Ascending aorta (tissue), 2 donors: ENCODE measurements around the gene ZNF264. TPM values are rescaled to one million over a fixed set of nuclear protein-coding genes. Genes with fewer than 3 reads are reported as not detected.
"Not testable (repeated sequence)": the region's sequence is repeated elsewhere in the genome, so short reads cannot be mapped to it uniquely, and the experiment has no call there.

Source experiments
- DNase-seq, 2 donors: peaks; one replicate each; pipeline ENCODE4 v3.0.0-alpha.2; 2019; ENCODE audit warnings: low spot score in 2 of 2
- H3K27ac ChIP-seq, 2 donors: fragments of 200-600 bp; sonication (generic); one replicate each; pipeline ENCODE4 v1.5.1; 2016 to 2017; ENCODE audit warnings: mild to moderate bottlenecking in 1 of 2
- H3K27me3 ChIP-seq: fragments of 200-600 bp; sonication (generic); one replicate; pipeline ENCODE4 v1.5.1; 2017
- H3K36me3 ChIP-seq, 2 donors: fragments of 200-600 bp; sonication (generic); one replicate each; pipeline ENCODE4 v1.5.1; 2016
- H3K4me1 ChIP-seq, 2 donors: fragments of 200-600 bp; sonication (generic); one replicate each; pipeline ENCODE4 v1.5.1; 2016 to 2017; ENCODE audit warnings: mild to moderate bottlenecking in 1 of 2
- H3K4me3 ChIP-seq, 2 donors: fragments of 200-600 bp; sonication (generic); one replicate each; pipeline ENCODE4 v1.5.1; 2016 to 2017; ENCODE audit warnings: mild to moderate bottlenecking in 1 of 2
- H3K9me3 ChIP-seq, 2 donors: fragments of 200-600 bp; sonication (generic); one replicate each; pipeline ENCODE4 v1.5.1; 2016
- CTCF ChIP-seq, 3 experiments: fragments of 200-600 bp in 2 of 3; fragments of 450-650 bp in 1 of 3; sonication (generic) in 2 of 3; IDR thresholded peaks; one replicate each; pipeline ENCODE4 v1.5.1; 2016 to 2019; ENCODE audit warnings: antibody characterized with exemption in 3 of 3, mild to moderate bottlenecking in 1 of 3, moderate library complexity in 1 of 3
- intact Hi-C: fragments of 100-400 bp; cut with DNase I; formaldehyde crosslinking; loops from one replicate; pipeline ENCODE4 v1.15.1; 2023
- total RNA-seq: library from RNA; depleted of rRNA; stranded (reverse); fragments of >200 nt; gene quantifications from one replicate; pipeline ENCODE4 v1.1.0, GENCODE V29; 2016

ZNF264 gene
- total RNA-seq, 1 donor from 2014 or later: 183 TPM

GRCh38 chr19:57167385-57167784 is 23.9 kb upstream of the ZNF264 start, which contains the start of gene DUXA:
Gene DUXA, minus strand, starts transcription at chr19:57167485. Its CDS starts 42 bp downstream, at chr19:57167443.
- Histone ChIP-seq H3K4me3 (no peak within 1 kb of the TSS), H3K4me1 (no peaks in the 10 kb centered on the region), H3K9me3 (no peaks in the 10 kb centered on the region), H3K27ac (peak within 1 kb of the TSS in 1 of 2 donors; percentile 41), H3K36me3 (no peaks in the 10 kb centered on the region), H3K27me3 (no peaks in the 10 kb centered on the region)
- TF ChIP-seq CTCF (IDR thresholded peaks at IDR 0.05): no peak
- no peak for DNase-seq
- intact Hi-C loops: no loop called here

- Histone ChIP-seq H3K27ac (peak overlapping the region in 1 of 2 donors; percentile 62), H3K36me3 (no peaks in the 10 kb centered on the region), H3K27me3 (no peaks in the 10 kb centered on the region), H3K4me3 (peak overlapping the region; percentile 51 to 59), H3K9me3 (peaks cover 0 to 16% of the 10 kb centered on the region in 2 donors), H3K4me1 (no peaks in the 10 kb centered on the region)
- TF ChIP-seq CTCF (IDR thresholded peaks at IDR 0.05): no peak
- intact Hi-C loops: loop anchor here (2.0 kb wide), 1 partner anchor 19 kb away; the partner anchor contains the start of gene ZNF264
- DNase-seq: peak in 1 of 2 donors; percentile 63
Observed at GRCh38 chr19:57171551-57172081, 19.7 kb upstream of the ZNF264 start.

- Histone ChIP-seq H3K27ac (no peak overlapping the region), H3K27me3 (no peaks in the 10 kb centered on the region), H3K4me3 (peak overlapping the region in 1 of 2 donors; percentile 95), H3K36me3 (peaks cover 22% of the 10 kb centered on the region in 2 donors), H3K9me3 (peaks cover 0 to 7% of the 10 kb centered on the region in 2 donors), H3K4me1 (peaks cover 0 to 8% of the 10 kb centered on the region in 2 donors)
- no peak for TF ChIP-seq CTCF (IDR thresholded peaks at IDR 0.05)
- intact Hi-C loops: loop anchor here (2.0 to 5.0 kb wide), 2 partner anchors 18 to 52 kb away; partner anchors contain the start of gene ZNF805
- DNase-seq: no peak
Observed at GRCh38 chr19:57190301-57190700, 999 bp upstream of the ZNF264 start.

GRCh38 chr19:57192077-57192420 is 749 bp downstream of the ZNF264 start:
- intact Hi-C loops: loop anchor here (5.0 kb wide), 1 partner anchor 50 kb away; the partner anchor contains the start of gene ZNF805
- peak overlapping the region; percentile 85 to 91 for H3K27ac ChIP-seq
- no peak for DNase-seq
- TF ChIP-seq CTCF (IDR thresholded peaks at IDR 0.05): no peak
- H3K4me3 ChIP-seq: peak overlapping the region; percentile 95 to 100
- no peaks in the 10 kb centered on the region for H3K27me3 ChIP-seq
- H3K36me3 ChIP-seq: peaks cover 40% of the 10 kb centered on the region in 2 donors
- peaks cover 0 to 20% of the 10 kb centered on the region in 2 donors for H3K9me3 ChIP-seq
- peaks cover 0 to 8% of the 10 kb centered on the region in 2 donors for H3K4me1 ChIP-seq

- H3K4me3 ChIP-seq: peak overlapping the region; percentile 95 to 100
- H3K36me3 ChIP-seq: peaks cover 49% of the 10 kb centered on the region in 2 donors
- no peaks in the 10 kb centered on the region for H3K27me3 ChIP-seq
- no peak overlapping the region for H3K27ac ChIP-seq
- intact Hi-C loops: loop anchor here (5.0 kb wide), 1 partner anchor 49 kb away; the partner anchor contains the start of gene ZNF805
- peaks cover 0 to 26% of the 10 kb centered on the region in 2 donors for H3K9me3 ChIP-seq
- no peak for TF ChIP-seq CTCF (IDR thresholded peaks at IDR 0.05)
- DNase-seq: no peak
- peaks cover 0 to 8% of the 10 kb centered on the region in 2 donors for H3K4me1 ChIP-seq
Observed at GRCh38 chr19:57192993-57193392, 1.7 kb downstream of the ZNF264 start.

GRCh38 chr19:57197874-57198273 is 6.6 kb downstream of the ZNF264 start:
- H3K27me3 ChIP-seq: not testable (repeated sequence)

More at GRCh38 chr19:57197874-57198273, 6.6 kb downstream of the ZNF264 start:
- Histone ChIP-seq H3K36me3 (peaks cover 76 to 96% of the 10 kb centered on the region in 2 donors), H3K9me3 (peaks cover 0 to 58% of the 10 kb centered on the region in 2 donors)
- DNase-seq, intact Hi-C loops, H3K27ac ChIP-seq, H3K4me1 ChIP-seq, H3K4me3 ChIP-seq: not testable (repeated sequence)
